K562 (cell line): Measurements from ENCODE around the gene C1orf116. TPM values are rescaled to one million over a fixed set of nuclear protein-coding genes. Genes with fewer than 3 reads are reported as not detected.

ENCODE experiments used
- BCLAF1 ChIP-seq, 2 experiments: fragments of 450-650 bp in 1 of 2; IDR thresholded peaks; 2 replicates each; pipeline ENCODE4 v1.6.1; 2011 to 2017; ENCODE audit warnings: low read depth in 2 of 2, antibody characterized with exemption in 1 of 2, borderline replicate concordance in 1 of 2, low read length in 1 of 2, mild to moderate bottlenecking in 1 of 2, mixed read lengths in 1 of 2; ENCODE audit not compliant: control insufficient read depth in 1 of 2
- CEBPB ChIP-seq: fragments of 450-650 bp; IDR thresholded peaks from 2 replicates; pipeline ENCODE4 v1.6.1; 2016; ENCODE audit warnings: missing genetic modification characterization, missing compliant biosample characterization
- CGGBP1 ChIP-seq: fragments of 250-450 bp; sonication (Bioruptor Pico); IDR thresholded peaks from 2 replicates; pipeline ENCODE4 v1.9.0; 2021; ENCODE audit warnings: mild to moderate bottlenecking
- GABPA ChIP-seq: fragments of 200-800 bp; sonication (Bioruptor generic); conservative IDR thresholded peaks from 2 replicates; pipeline ENCODE4 v1.6.1; 2016; ENCODE audit warnings: low read depth, missing genetic modification characterization, missing compliant biosample characterization
- KDM5B ChIP-seq: fragments of 200-600 bp; sonication (generic); IDR thresholded peaks from 2 replicates; pipeline ENCODE4 v1.6.1; 2012; ENCODE audit warnings: low read depth, mild to moderate bottlenecking, moderate library complexity, low read length, control low read depth, inconsistent platforms; ENCODE audit not compliant: insufficient replicate concordance
- NELFE ChIP-seq: IDR thresholded peaks from 2 replicates; pipeline ENCODE4 v1.6.1; 2011; ENCODE audit warnings: mild to moderate bottlenecking; ENCODE audit not compliant: insufficient read depth, insufficient read length
- NFE2L1 ChIP-seq: fragments of 450-650 bp; IDR thresholded peaks from 2 replicates; pipeline ENCODE4 v1.6.1; 2016; ENCODE audit warnings: missing genetic modification characterization, low read depth, mild to moderate bottlenecking, missing compliant biosample characterization, moderate library complexity, borderline replicate concordance
- NR4A1 ChIP-seq, 2 experiments: fragments of 250-450 bp in 1 of 2; fragments of 450-650 bp in 1 of 2; sonication (Bioruptor Pico) in 1 of 2; IDR thresholded peaks; 2 replicates each; pipeline versions ENCODE4 v1.4.0 to v1.6.1; 2016 to 2020; ENCODE audit warnings: mild to moderate bottlenecking in 2 of 2, missing compliant biosample characterization in 1 of 2, missing genetic modification characterization in 1 of 2, moderate library complexity in 1 of 2
- PCBP1 ChIP-seq: fragments of 200-400 bp; formaldehyde crosslinking; IDR thresholded peaks from 2 replicates; pipeline ENCODE4 v1.6.1; 2018; ENCODE audit warnings: mild to moderate bottlenecking, low read depth, low read length; ENCODE audit not compliant: poor library complexity, severe bottlenecking
- SAFB2 ChIP-seq: fragments of 200-400 bp; formaldehyde crosslinking; IDR thresholded peaks from 2 replicates; pipeline ENCODE4 v1.6.1; 2018; ENCODE audit warnings: borderline replicate concordance, low read length, low read depth, moderate library complexity; ENCODE audit not compliant: severe bottlenecking
- TBL1XR1 ChIP-seq, 2 experiments: IDR thresholded peaks; 2 replicates each; pipeline ENCODE4 v1.6.1; 2012; ENCODE audit warnings: improper control_type of control experiment in 2 of 2, low read length in 2 of 2, mild to moderate bottlenecking in 1 of 2
- TEAD1 ChIP-seq, 2 experiments: fragments of 450-650 bp in 1 of 2; sonication (generic) in 1 of 2; formaldehyde crosslinking; IDR thresholded peaks; 2 replicates each; pipeline versions ENCODE4 v1.4.0 to v1.8.0; 2020 to 2022; ENCODE audit warnings: mild to moderate bottlenecking in 2 of 2, missing genetic modification reagents in 1 of 2
- ZNF140 ChIP-seq: fragments of 250-450 bp; sonication (Bioruptor Pico); IDR thresholded peaks from 2 replicates; pipeline ENCODE4 v1.8.0; 2021; ENCODE audit warnings: moderate library complexity, mild to moderate bottlenecking, inconsistent platforms
- polyA plus RNA-seq, 8 experiments: library from polyadenylated mRNA; depleted of rRNA in 4 of 8; stranded (reverse) in 5 of 8; unstranded in 3 of 8; fragments of >200 nt; fragmentation: Nextera tagmentation in 2 of 8; fragmentation: Illumina TruSeq in 1 of 8; extraction: Ambion mirVana in 2 of 8; extraction: Trizol in 1 of 8; gene quantifications; 2 replicates each; pipeline versions ENCODE4 v1.2.1 to v1.2.3, GENCODE V29; 2011 to 2014; ENCODE audit warnings: inconsistent platforms in 1 of 8, missing spikeins in 1 of 8
- total RNA-seq, 7 experiments: library from RNA; depleted of rRNA in 6 of 7; stranded (reverse); fragments of >200 nt in 6 of 7; fragmentation: Illumina TruSeq in 2 of 7; extraction: Trizol in 2 of 7; gene quantifications; 2 replicates each; pipeline versions ENCODE4 v1.2.1 to v1.2.3, GENCODE V29; 2011 to 2021; ENCODE audit warnings: low replicate concordance in 1 of 7

C1orf116 gene
- total and polyA plus RNA-seq, 9 of the 15 experiments (the other 6 are each of a cell fraction or from before 2014, with no cell fraction given), result 0.62 to 3.0 (median 0.95) TPM

GRCh38 chr1:207030522-207031009 is 2.0 kb downstream of the C1orf116 start (continued):
- TF ChIP-seq BCLAF1 (IDR thresholded peaks at IDR 0.05; ENCODE audit: borderline replicate concordance in 1 of 2, control insufficient read depth in 1 of 2, low read depth in 2 of 2, low read length in 1 of 2) (no peak), TEAD1 (CRISPR knock-in tag; IDR thresholded peaks at IDR 0.05) (no peak), NFE2L1 (no peak), CGGBP1 (CRISPR knock-in tag) (no peak), ZNF140 (CRISPR knock-in tag) (no peak), GABPA (0 out of 2 replicates have a peak, but pooled peaks have one; percentile 2), TBL1XR1 (IDR thresholded peaks at IDR 0.05; ENCODE audit: low read length in 2 of 2) (no peak), PCBP1 (no peak), SAFB2 (no peak), NELFE (no peak), CEBPB (tag) (peak; percentile 66), KDM5B (no peak), NR4A1 (CRISPR knock-in tag; IDR thresholded peaks at IDR 0.05) (no peak), NR4A1 (tag; IDR thresholded peaks at IDR 0.05) (peak; percentile 50; the same call in 1 of the 2 replicates)
- TF ChIP-seq, all 486 proteins: peak for 8
